Measurements from ENCODE around the gene NLGN1.
"Not testable (repeated sequence)": the region's sequence is repeated elsewhere in the genome, so short reads cannot be mapped to it uniquely, and the experiment has no call there.

DNA sequence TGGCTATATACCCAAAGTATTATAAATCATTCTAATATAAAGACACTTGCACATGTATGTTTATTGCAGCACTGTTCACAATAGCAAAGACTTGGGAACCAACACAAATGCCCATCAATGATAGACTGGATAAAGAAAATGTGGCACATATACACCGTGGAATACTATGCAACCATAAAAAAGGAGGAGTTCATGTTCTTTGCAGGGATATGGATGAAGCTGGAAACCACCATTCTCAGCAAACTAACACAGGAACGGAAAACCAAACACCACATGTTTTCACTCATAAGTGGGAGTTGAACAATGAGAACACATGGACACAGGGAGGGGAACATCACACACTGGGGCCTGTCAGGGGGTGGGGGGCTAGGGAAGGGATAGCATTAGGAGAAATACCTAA, 148.0 kb downstream of the NLGN1 start:
- not testable (repeated sequence) for TF ChIP-seq POLR2AphosphoS5, POLR2A (IDR thresholded peaks at IDR 0.05; ENCODE audit: low read depth, low read length)

All from GM12892 (cell line).